C4-2B (cell line): Measurements from ENCODE around the gene KRT79.

ENCODE experiments used
- CTCF ChIP-seq: fragments of 450-650 bp; conservative IDR thresholded peaks from 2 replicates; pipeline ENCODE4 v1.5.1; 2017; ENCODE audit warnings: mild to moderate bottlenecking
- ZFX ChIP-seq: fragments of 450-650 bp; IDR thresholded peaks from 2 replicates; pipeline ENCODE4 v1.6.1; 2017

- no peak for TF ChIP-seq CTCF
- TF ChIP-seq ZFX: no peak
Observed at GRCh38 chr12:52778833-52779232, 55.3 kb downstream of the KRT79 start.
